ENCODE results near the gene MT1HL1.
A peak's percentile ranks its signal among the peaks of the same experiment; 100 is the strongest.

Gene MT1HL1

GRCh38 chr1:237004116-237004515, at the start of gene MT1HL1:
TSS of gene MT1HL1 (minus strand) at chr1:237004441. CDS start at chr1:237004372, 69 bp downstream.
- FAIRE-seq (no peak), DNase-seq (ENCODE audit: insufficient read length, low spot score) (no peak)

GRCh38 chr1:237050915-237051314, 46.7 kb upstream of the MT1HL1 start:
- no peak for FAIRE-seq

GRCh38 chr1:237050185-237050584, 45.9 kb upstream of the MT1HL1 start:
- FAIRE-seq, result no peak
- no peak for DNase-seq (ENCODE audit: insufficient read length, low spot score)

More at GRCh38 chr1:237050915-237051314, 46.7 kb upstream of the MT1HL1 start:
- DNase-seq (ENCODE audit: insufficient read length, low spot score), result no peak

- DNase-seq (ENCODE audit: insufficient read length, low spot score), result no peak
- FAIRE-seq, result no peak
These were observed 44.6 kb upstream of the MT1HL1 start for GRCh38 chr1:237048803-237049202.

GRCh38 chr1:237045278-237046016, 41.2 kb upstream of the MT1HL1 start:
- no peak for FAIRE-seq
- no peak for DNase-seq (ENCODE audit: insufficient read length, low spot score)

GRCh38 chr1:237043846-237044636, 39.8 kb upstream of the MT1HL1 start:
- no peak for FAIRE-seq

GRCh38 chr1:237042892-237043576, 38.8 kb upstream of the MT1HL1 start:
- no peak for DNase-seq (ENCODE audit: insufficient read length, low spot score)
- no peak for FAIRE-seq

More at GRCh38 chr1:237043846-237044636, 39.8 kb upstream of the MT1HL1 start:
- no peak for DNase-seq (ENCODE audit: insufficient read length, low spot score)

- no peak for DNase-seq (ENCODE audit: insufficient read length, low spot score)
- no peak for FAIRE-seq
These were observed 38.3 kb upstream of the MT1HL1 start for GRCh38 chr1:237042526-237042891.

GRCh38 chr1:237041795-237042525, 37.7 kb upstream of the MT1HL1 start, which contains the start of gene RYR2:
TSS of gene RYR2 (plus strand) at chr1:237042184. CDS start at chr1:237042522, 338 bp downstream.
- FAIRE-seq (no peak), DNase-seq (ENCODE audit: insufficient read length, low spot score) (no peak)

- FAIRE-seq, result no peak
- DNase-seq (ENCODE audit: insufficient read length, low spot score), result no peak
These were observed 37.2 kb upstream of the MT1HL1 start for GRCh38 chr1:237041461-237041794.

- FAIRE-seq (no peak), DNase-seq (ENCODE audit: insufficient read length, low spot score) (no peak)
These were observed 36.6 kb upstream of the MT1HL1 start for GRCh38 chr1:237040823-237041222.

GRCh38 chr1:237038211-237038610, 34.0 kb upstream of the MT1HL1 start:
- DNase-seq (ENCODE audit: insufficient read length, low spot score) (no peak), FAIRE-seq (no peak)

- FAIRE-seq (no peak), DNase-seq (ENCODE audit: insufficient read length, low spot score) (no peak)
These were observed 31.5 kb upstream of the MT1HL1 start for GRCh38 chr1:237035759-237036158.

GRCh38 chr1:237033804-237034203, 29.6 kb upstream of the MT1HL1 start:
- DNase-seq (ENCODE audit: insufficient read length, low spot score) (no peak), FAIRE-seq (no peak)

GRCh38 chr1:237033061-237033460, 28.8 kb upstream of the MT1HL1 start:
- DNase-seq (ENCODE audit: insufficient read length, low spot score), result no peak
- peak; percentile 36 for FAIRE-seq

GRCh38 chr1:237032029-237032428, 27.8 kb upstream of the MT1HL1 start:
- no peak for FAIRE-seq
- peak; percentile 54 for DNase-seq (ENCODE audit: insufficient read length, low spot score)

GRCh38 chr1:237031480-237031879, 27.2 kb upstream of the MT1HL1 start:
- DNase-seq (ENCODE audit: insufficient read length, low spot score) (no peak), FAIRE-seq (peak; percentile 44)

GRCh38 chr1:237029850-237030535, 25.8 kb upstream of the MT1HL1 start:
- no peak for DNase-seq (ENCODE audit: insufficient read length, low spot score)
- no peak for FAIRE-seq

GRCh38 chr1:237029240-237029639, 25.0 kb upstream of the MT1HL1 start:
- no peak for DNase-seq (ENCODE audit: insufficient read length, low spot score)
- no peak for FAIRE-seq
